Liver (tissue), 9 donors: ENCODE measurements around the gene VDR. TPM values are rescaled to one million over a fixed set of nuclear protein-coding genes. Genes with fewer than 3 reads are reported as not detected.

Experiments
- DNase-seq: peaks from one replicate; pipeline ENCODE4 v3.0.0-alpha.2; 2017; ENCODE audit warnings: low spot score
- H3K27ac ChIP-seq, 2 donors: one replicate each; pipeline ENCODE4 v1.7.0; 2013; ENCODE audit warnings: inconsistent platforms in 2 of 2, low read length in 2 of 2, control low read depth in 1 of 2, low read depth in 1 of 2, mild to moderate bottlenecking in 1 of 2
- H3K27me3 ChIP-seq, 4 donors: one replicate each; pipeline versions ENCODE4 v1.6.1 to v1.7.0; 2013; ENCODE audit warnings: low read length in 3 of 4, inconsistent platforms in 1 of 4, mild to moderate bottlenecking in 1 of 4, moderate library complexity in 1 of 4; ENCODE audit not compliant: control insufficient read depth in 4 of 4, insufficient read depth in 4 of 4
- H3K36me3 ChIP-seq, 4 donors: one replicate each; pipeline versions ENCODE4 v1.6.1 to v1.7.0; 2013; ENCODE audit warnings: low read length in 3 of 4, mild to moderate bottlenecking in 3 of 4, low read depth in 1 of 4, moderate library complexity in 1 of 4; ENCODE audit not compliant: control insufficient read depth in 4 of 4, insufficient read depth in 3 of 4
- H3K4me1 ChIP-seq, 4 donors: one replicate each; pipeline versions ENCODE4 v1.6.1 to v1.7.0; 2013; ENCODE audit warnings: low read length in 3 of 4, mild to moderate bottlenecking in 3 of 4, moderate library complexity in 1 of 4; ENCODE audit not compliant: control insufficient read depth in 4 of 4, insufficient read depth in 4 of 4
- H3K4me3 ChIP-seq, 3 donors: one replicate each; pipeline versions ENCODE4 v1.6.1 to v1.7.0; 2013; ENCODE audit warnings: low read length in 3 of 3, control low read depth in 1 of 3, low read depth in 1 of 3, mild to moderate bottlenecking in 1 of 3
- H3K9ac ChIP-seq, 2 donors: one replicate each; pipeline ENCODE4 v1.7.0; 2013; ENCODE audit warnings: low read length in 2 of 2, mild to moderate bottlenecking in 2 of 2, moderate library complexity in 2 of 2, control low read depth in 1 of 2, low read depth in 1 of 2
- H3K9me3 ChIP-seq, 4 donors: one replicate each; pipeline versions ENCODE4 v1.6.1 to v1.7.0; 2013; ENCODE audit warnings: low read length in 3 of 4; ENCODE audit not compliant: control insufficient read depth in 4 of 4
- EGR1 ChIP-seq, 2 donors: IDR thresholded peaks; 2 replicates each; pipeline ENCODE4 v1.6.1; 2016 to 2018; ENCODE audit warnings: antibody characterized with exemption in 2 of 2, low read depth in 2 of 2
- FOXA1 ChIP-seq: IDR thresholded peaks from 2 replicates; pipeline ENCODE4 v1.6.1; 2016; ENCODE audit warnings: antibody characterized with exemption
- FOXA2 ChIP-seq: IDR thresholded peaks from 2 replicates; pipeline ENCODE4 v1.6.1; 2016; ENCODE audit warnings: antibody characterized with exemption
- GABPA ChIP-seq, 2 donors: IDR thresholded peaks in 1 of 2; conservative IDR thresholded peaks in 1 of 2; 2 replicates each; pipeline ENCODE4 v1.6.1; 2016; ENCODE audit warnings: antibody characterized with exemption in 2 of 2, mild to moderate bottlenecking in 1 of 2, moderate library complexity in 1 of 2
- HNF4A ChIP-seq, 2 donors: conservative IDR thresholded peaks; 2 replicates each; pipeline ENCODE4 v1.6.1; 2016; ENCODE audit warnings: antibody characterized with exemption in 2 of 2, mild to moderate bottlenecking in 2 of 2
- HNF4G ChIP-seq: IDR thresholded peaks from 2 replicates; pipeline ENCODE4 v1.6.1; 2016; ENCODE audit warnings: antibody characterized with exemption
- JUND ChIP-seq, 2 donors: IDR thresholded peaks; 2 replicates each; pipeline ENCODE4 v1.6.1; 2016; ENCODE audit warnings: antibody characterized with exemption in 2 of 2
- NR2F2 ChIP-seq: IDR thresholded peaks from 2 replicates; pipeline ENCODE4 v1.6.1; 2016; ENCODE audit warnings: antibody characterized with exemption
- RAD21 ChIP-seq, 2 donors: IDR thresholded peaks; 2 replicates each; pipeline ENCODE4 v1.6.1; 2016; ENCODE audit warnings: antibody characterized with exemption in 2 of 2, mild to moderate bottlenecking in 2 of 2
- RXRA ChIP-seq, 2 donors: IDR thresholded peaks; 2 replicates each; pipeline ENCODE4 v1.6.1; 2017 to 2018; ENCODE audit warnings: antibody characterized with exemption in 2 of 2, mild to moderate bottlenecking in 1 of 2
- SP1 ChIP-seq: IDR thresholded peaks from 2 replicates; pipeline ENCODE4 v1.6.1; 2018; ENCODE audit warnings: antibody characterized with exemption, mild to moderate bottlenecking
- TAF1 ChIP-seq: conservative IDR thresholded peaks from 2 replicates; pipeline ENCODE4 v1.6.1; 2016; ENCODE audit warnings: antibody characterized with exemption, mild to moderate bottlenecking
- YY1 ChIP-seq: IDR thresholded peaks from 2 replicates; pipeline ENCODE4 v1.6.1; 2016; ENCODE audit warnings: antibody characterized with exemption, mild to moderate bottlenecking
- WGBS: extraction: QIAGEN DNeasy Blood & Tissue Kit; methylation state at CpG from one replicate; pipeline ENCODE4 v1.1.7; 2013; 5-methylcytosine and 5-hydroxymethylcytosine counted together
- polyA plus RNA-seq, 2 donors: library from polyadenylated mRNA; stranded (reverse) in 1 of 2; unstranded in 1 of 2; fragments of 200-250 nt in 1 of 2; fragments of >200 nt in 1 of 2; fragmentation: Nextera tagmentation in 1 of 2; extraction: Ambion mirVana in 1 of 2; gene quantifications; one replicate each; pipeline versions ENCODE4 v1.2.1 to v1.2.3, GENCODE V29; 2013 to 2015
- total RNA-seq, 2 donors: library from RNA; depleted of rRNA; stranded (reverse); fragments of >200 nt; gene quantifications; one replicate each; pipeline ENCODE4 v1.2.3, GENCODE V29; 2014
- TF ChIP-seq, protein P1 (sequence below): IDR thresholded peaks from 2 replicates; pipeline ENCODE4 v1.6.1; 2016; ENCODE audit warnings: antibody characterized with exemption
- TF ChIP-seq, protein P2 (sequence below): IDR thresholded peaks from 2 replicates; pipeline ENCODE4 v1.6.1; 2016; ENCODE audit warnings: antibody characterized with exemption
- TF ChIP-seq, protein P3 (sequence below): fragments of 150-350 bp; IDR thresholded peaks from 2 replicates; pipeline ENCODE4 v1.5.1; 2017; ENCODE audit warnings: improper control_type of control experiment, low read depth, low read length; ENCODE audit not compliant: missing input control
- TF ChIP-seq, protein P4 (sequence below): IDR thresholded peaks from 2 replicates; pipeline ENCODE4 v1.6.1; 2016; ENCODE audit warnings: antibody characterized with exemption
- TF ChIP-seq, protein P5 (sequence below): IDR thresholded peaks from 2 replicates; pipeline ENCODE4 v1.6.1; 2016; ENCODE audit warnings: antibody characterized with exemption, mild to moderate bottlenecking
- donor health status: healthy.
- donor health status: healthy.
- donor health status: healthy.
- donor health status: healthy.
- donor health status: healthy.

Gene VDR
- total and polyA plus RNA-seq, 4 donors, result 0.25 to 0.47 (median 0.35) TPM

DNA sequence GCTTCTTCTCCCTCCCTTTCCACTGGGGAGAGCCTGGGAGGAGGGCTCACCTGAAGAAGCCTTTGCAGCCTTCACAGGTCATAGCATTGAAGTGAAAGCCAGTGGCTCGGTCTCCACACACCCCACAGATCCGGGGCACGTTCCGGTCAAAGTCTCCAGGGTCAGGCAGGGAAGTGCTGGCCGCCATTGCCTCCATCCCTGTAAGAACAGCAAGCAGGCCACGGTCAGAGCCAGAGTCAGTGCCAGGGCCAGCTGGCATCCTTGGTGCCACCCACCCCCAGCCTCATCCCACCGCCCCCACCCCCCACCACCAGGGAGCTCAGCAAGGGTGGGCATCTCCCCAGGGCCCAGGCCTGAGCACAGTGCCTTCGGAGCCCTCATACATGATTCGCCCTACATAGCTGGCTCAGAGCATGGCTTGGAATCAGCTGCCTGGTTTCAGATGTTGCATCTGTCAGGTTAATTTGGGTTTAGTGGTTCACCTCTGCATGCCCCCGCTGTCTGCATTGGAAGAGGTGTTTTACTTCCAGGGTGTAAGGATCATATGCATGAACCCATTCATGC is 25.8 kb downstream of the VDR start:
- Histone ChIP-seq H3K4me3 (no peak overlapping the region), H3K9me3 (no peaks in the 10 kb centered on the region), H3K4me1 (no peaks in the 10 kb centered on the region), H3K27ac (no peak overlapping the region), H3K36me3 (no peaks in the 10 kb centered on the region), H3K9ac (no peak overlapping the region), H3K27me3 (no peaks in the 10 kb centered on the region)
- TF ChIP-seq SP1 (no peak), HNF4G (no peak), HNF4A (conservative IDR thresholded peaks at IDR 0.05) (no peak), RAD21 (IDR thresholded peaks at IDR 0.05) (no peak), JUND (IDR thresholded peaks at IDR 0.05) (no peak), RXRA (IDR thresholded peaks at IDR 0.05) (no peak), FOXA1 (no peak), FOXA2 (no peak), NR2F2 (no peak), TAF1 (no peak), GABPA (IDR thresholded peaks at IDR 0.05 in 1 of 2, conservative IDR thresholded peaks at IDR 0.05 in 1 of 2) (no peak), YY1 (no peak), EGR1 (IDR thresholded peaks at IDR 0.05; ENCODE audit: low read depth in 2 of 2) (no peak)
- TF ChIP-seq, protein P1, sequence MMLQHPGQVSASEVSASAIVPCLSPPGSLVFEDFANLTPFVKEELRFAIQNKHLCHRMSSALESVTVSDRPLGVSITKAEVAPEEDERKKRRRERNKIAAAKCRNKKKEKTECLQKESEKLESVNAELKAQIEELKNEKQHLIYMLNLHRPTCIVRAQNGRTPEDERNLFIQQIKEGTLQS, result no peak
- TF ChIP-seq, protein P2, sequence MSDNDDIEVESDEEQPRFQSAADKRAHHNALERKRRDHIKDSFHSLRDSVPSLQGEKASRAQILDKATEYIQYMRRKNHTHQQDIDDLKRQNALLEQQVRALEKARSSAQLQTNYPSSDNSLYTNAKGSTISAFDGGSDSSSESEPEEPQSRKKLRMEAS, result no peak
- TF ChIP-seq, protein P3, sequence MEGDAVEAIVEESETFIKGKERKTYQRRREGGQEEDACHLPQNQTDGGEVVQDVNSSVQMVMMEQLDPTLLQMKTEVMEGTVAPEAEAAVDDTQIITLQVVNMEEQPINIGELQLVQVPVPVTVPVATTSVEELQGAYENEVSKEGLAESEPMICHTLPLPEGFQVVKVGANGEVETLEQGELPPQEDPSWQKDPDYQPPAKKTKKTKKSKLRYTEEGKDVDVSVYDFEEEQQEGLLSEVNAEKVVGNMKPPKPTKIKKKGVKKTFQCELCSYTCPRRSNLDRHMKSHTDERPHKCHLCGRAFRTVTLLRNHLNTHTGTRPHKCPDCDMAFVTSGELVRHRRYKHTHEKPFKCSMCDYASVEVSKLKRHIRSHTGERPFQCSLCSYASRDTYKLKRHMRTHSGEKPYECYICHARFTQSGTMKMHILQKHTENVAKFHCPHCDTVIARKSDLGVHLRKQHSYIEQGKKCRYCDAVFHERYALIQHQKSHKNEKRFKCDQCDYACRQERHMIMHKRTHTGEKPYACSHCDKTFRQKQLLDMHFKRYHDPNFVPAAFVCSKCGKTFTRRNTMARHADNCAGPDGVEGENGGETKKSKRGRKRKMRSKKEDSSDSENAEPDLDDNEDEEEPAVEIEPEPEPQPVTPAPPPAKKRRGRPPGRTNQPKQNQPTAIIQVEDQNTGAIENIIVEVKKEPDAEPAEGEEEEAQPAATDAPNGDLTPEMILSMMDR, result no peak
- TF ChIP-seq, protein P4, sequence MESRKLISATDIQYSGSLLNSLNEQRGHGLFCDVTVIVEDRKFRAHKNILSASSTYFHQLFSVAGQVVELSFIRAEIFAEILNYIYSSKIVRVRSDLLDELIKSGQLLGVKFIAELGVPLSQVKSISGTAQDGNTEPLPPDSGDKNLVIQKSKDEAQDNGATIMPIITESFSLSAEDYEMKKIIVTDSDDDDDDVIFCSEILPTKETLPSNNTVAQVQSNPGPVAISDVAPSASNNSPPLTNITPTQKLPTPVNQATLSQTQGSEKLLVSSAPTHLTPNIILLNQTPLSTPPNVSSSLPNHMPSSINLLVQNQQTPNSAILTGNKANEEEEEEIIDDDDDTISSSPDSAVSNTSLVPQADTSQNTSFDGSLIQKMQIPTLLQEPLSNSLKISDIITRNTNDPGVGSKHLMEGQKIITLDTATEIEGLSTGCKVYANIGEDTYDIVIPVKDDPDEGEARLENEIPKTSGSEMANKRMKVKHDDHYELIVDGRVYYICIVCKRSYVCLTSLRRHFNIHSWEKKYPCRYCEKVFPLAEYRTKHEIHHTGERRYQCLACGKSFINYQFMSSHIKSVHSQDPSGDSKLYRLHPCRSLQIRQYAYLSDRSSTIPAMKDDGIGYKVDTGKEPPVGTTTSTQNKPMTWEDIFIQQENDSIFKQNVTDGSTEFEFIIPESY, result no peak
- TF ChIP-seq, protein P5, sequence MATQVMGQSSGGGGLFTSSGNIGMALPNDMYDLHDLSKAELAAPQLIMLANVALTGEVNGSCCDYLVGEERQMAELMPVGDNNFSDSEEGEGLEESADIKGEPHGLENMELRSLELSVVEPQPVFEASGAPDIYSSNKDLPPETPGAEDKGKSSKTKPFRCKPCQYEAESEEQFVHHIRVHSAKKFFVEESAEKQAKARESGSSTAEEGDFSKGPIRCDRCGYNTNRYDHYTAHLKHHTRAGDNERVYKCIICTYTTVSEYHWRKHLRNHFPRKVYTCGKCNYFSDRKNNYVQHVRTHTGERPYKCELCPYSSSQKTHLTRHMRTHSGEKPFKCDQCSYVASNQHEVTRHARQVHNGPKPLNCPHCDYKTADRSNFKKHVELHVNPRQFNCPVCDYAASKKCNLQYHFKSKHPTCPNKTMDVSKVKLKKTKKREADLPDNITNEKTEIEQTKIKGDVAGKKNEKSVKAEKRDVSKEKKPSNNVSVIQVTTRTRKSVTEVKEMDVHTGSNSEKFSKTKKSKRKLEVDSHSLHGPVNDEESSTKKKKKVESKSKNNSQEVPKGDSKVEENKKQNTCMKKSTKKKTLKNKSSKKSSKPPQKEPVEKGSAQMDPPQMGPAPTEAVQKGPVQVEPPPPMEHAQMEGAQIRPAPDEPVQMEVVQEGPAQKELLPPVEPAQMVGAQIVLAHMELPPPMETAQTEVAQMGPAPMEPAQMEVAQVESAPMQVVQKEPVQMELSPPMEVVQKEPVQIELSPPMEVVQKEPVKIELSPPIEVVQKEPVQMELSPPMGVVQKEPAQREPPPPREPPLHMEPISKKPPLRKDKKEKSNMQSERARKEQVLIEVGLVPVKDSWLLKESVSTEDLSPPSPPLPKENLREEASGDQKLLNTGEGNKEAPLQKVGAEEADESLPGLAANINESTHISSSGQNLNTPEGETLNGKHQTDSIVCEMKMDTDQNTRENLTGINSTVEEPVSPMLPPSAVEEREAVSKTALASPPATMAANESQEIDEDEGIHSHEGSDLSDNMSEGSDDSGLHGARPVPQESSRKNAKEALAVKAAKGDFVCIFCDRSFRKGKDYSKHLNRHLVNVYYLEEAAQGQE, result no peak
- DNase-seq, result no peak
- WGBS, result 84% methylated on average over 10 of the region's 10 CpGs
